Measurements from ENCODE around the gene ARSG.
A peak's percentile ranks its signal among the peaks of the same experiment; 100 is the strongest.

The ARSG gene

GRCh38 chr17:68449021-68449739 is 157.9 kb downstream of the ARSG start:
- FAIRE-seq = no peak
- no peak for DNase-seq (ENCODE audit: low spot score)

GRCh38 chr17:68450391-68450790 is 159.1 kb downstream of the ARSG start:
- DNase-seq (ENCODE audit: low spot score) = no peak
- no peak for FAIRE-seq

GRCh38 chr17:68450801-68451200 is 159.5 kb downstream of the ARSG start:
- DNase-seq (ENCODE audit: low spot score) (no peak), FAIRE-seq (no peak)

- DNase-seq (ENCODE audit: low spot score) (no peak), FAIRE-seq (no peak)
Observed at GRCh38 chr17:68451670-68452354, 160.5 kb downstream of the ARSG start.

- no peak for FAIRE-seq
- no peak for DNase-seq (ENCODE audit: low spot score)
Observed at GRCh38 chr17:68452724-68453290, 161.5 kb downstream of the ARSG start.

GRCh38 chr17:68453991-68454665 is 162.8 kb downstream of the ARSG start:
- no peak for FAIRE-seq
- no peak for DNase-seq (ENCODE audit: low spot score)

- no peak for DNase-seq (ENCODE audit: low spot score)
- no peak for FAIRE-seq
Observed at GRCh38 chr17:68455901-68456338, 164.6 kb downstream of the ARSG start.

- DNase-seq (ENCODE audit: low spot score) = peak; percentile 73
- FAIRE-seq = peak; percentile 71
Observed at GRCh38 chr17:68456339-68457167, 165.3 kb downstream of the ARSG start.

GRCh38 chr17:68457168-68457538 is 165.9 kb downstream of the ARSG start, which contains the start of gene WIPI1:
Gene WIPI1 (minus strand): TSS chr17:68457496. CDS start chr17:68457421, 75 bp downstream.
- no peak for FAIRE-seq
- no peak for DNase-seq (ENCODE audit: low spot score)

- FAIRE-seq = peak; percentile 69
Observed at GRCh38 chr17:68457539-68458259, 166.4 kb downstream of the ARSG start.

GRCh38 chr17:68458260-68459036 is 167.2 kb downstream of the ARSG start:
- FAIRE-seq (no peak), DNase-seq (ENCODE audit: low spot score) (no peak)

More at GRCh38 chr17:68457539-68458259, 166.4 kb downstream of the ARSG start:
- peak; percentile 92 for DNase-seq (ENCODE audit: low spot score)

- DNase-seq (ENCODE audit: low spot score) (no peak), FAIRE-seq (no peak)
Observed at GRCh38 chr17:68459037-68459639, 167.8 kb downstream of the ARSG start.

GRCh38 chr17:68460146-68460545 is 168.9 kb downstream of the ARSG start:
- FAIRE-seq = no peak
- DNase-seq (ENCODE audit: low spot score) = no peak

GRCh38 chr17:68460715-68461114 is 169.4 kb downstream of the ARSG start:
- FAIRE-seq (no peak), DNase-seq (ENCODE audit: low spot score) (no peak)

- FAIRE-seq (no peak), DNase-seq (ENCODE audit: low spot score) (no peak)
Observed at GRCh38 chr17:68461122-68461539, 169.8 kb downstream of the ARSG start.

GRCh38 chr17:68461589-68461988 is 170.3 kb downstream of the ARSG start:
- FAIRE-seq (no peak), DNase-seq (ENCODE audit: low spot score) (no peak)

GRCh38 chr17:68462381-68463210 is 171.3 kb downstream of the ARSG start:
- DNase-seq (ENCODE audit: low spot score) = peak; percentile 64
- peak; percentile 76 for FAIRE-seq

Measured in RCC 7860 (cell line).